Spinal cord (tissue), 10 donors: Measurements from ENCODE around the gene FOXL3. TPM values are rescaled to one million over a fixed set of nuclear protein-coding genes. Genes with fewer than 3 reads are reported as not detected.

Experiments
- DNase-seq, 6 donors: peaks; one replicate each; pipeline versions ENCODE4 v3.0.0 to v3.0.0-alpha.2; 2013 to 2015; ENCODE audit warnings: low spot score in 6 of 6, low read depth in 4 of 6
- H3K27ac ChIP-seq: one replicate; pipeline ENCODE4 v1.5.1; 2013; ENCODE audit warnings: low read depth, low read length, control low read depth
- H3K27me3 ChIP-seq: one replicate; pipeline ENCODE4 v1.6.1; 2013; ENCODE audit warnings: low read length; ENCODE audit not compliant: control insufficient read depth, insufficient read depth
- H3K36me3 ChIP-seq: one replicate; pipeline ENCODE4 v1.6.1; 2013; ENCODE audit warnings: low read length; ENCODE audit not compliant: control insufficient read depth, insufficient read depth
- H3K4me1 ChIP-seq: one replicate; pipeline ENCODE4 v1.6.1; 2013; ENCODE audit warnings: low read length; ENCODE audit not compliant: control insufficient read depth, insufficient read depth
- H3K4me3 ChIP-seq: one replicate; pipeline ENCODE4 v1.5.1; 2013; ENCODE audit warnings: low read depth, low read length, control low read depth
- H3K9me3 ChIP-seq: one replicate; pipeline ENCODE4 v1.6.1; 2013; ENCODE audit warnings: low read length; ENCODE audit not compliant: control insufficient read depth, insufficient read depth
- WGBS: methylation state at CpG from one replicate; pipeline ENCODE4 v1.1.5; 2013; ENCODE audit warnings: missing lambda C conversion rate; ENCODE audit not compliant: insufficient coverage; 5-methylcytosine and 5-hydroxymethylcytosine counted together
- polyA plus RNA-seq, 2 donors: library from polyadenylated mRNA; unstranded; fragments of 120-200 nt; gene quantifications; one replicate each; pipeline ENCODE4 v1.2.1, GENCODE V29; 2013; ENCODE audit not compliant: insufficient read length in 2 of 2
- total RNA-seq, 2 donors: library from RNA; depleted of rRNA in 1 of 2; stranded (reverse); fragments of 120-200 nt in 1 of 2; fragments of >200 nt in 1 of 2; gene quantifications; one replicate each; pipeline versions ENCODE4 v1.2.3 to v1.2.4, GENCODE V29; 2013 to 2014
- donor health status: healthy.

Gene FOXL3
- total and polyA plus RNA-seq, 4 donors, result 0.33 TPM; not detected in 3

DNA sequence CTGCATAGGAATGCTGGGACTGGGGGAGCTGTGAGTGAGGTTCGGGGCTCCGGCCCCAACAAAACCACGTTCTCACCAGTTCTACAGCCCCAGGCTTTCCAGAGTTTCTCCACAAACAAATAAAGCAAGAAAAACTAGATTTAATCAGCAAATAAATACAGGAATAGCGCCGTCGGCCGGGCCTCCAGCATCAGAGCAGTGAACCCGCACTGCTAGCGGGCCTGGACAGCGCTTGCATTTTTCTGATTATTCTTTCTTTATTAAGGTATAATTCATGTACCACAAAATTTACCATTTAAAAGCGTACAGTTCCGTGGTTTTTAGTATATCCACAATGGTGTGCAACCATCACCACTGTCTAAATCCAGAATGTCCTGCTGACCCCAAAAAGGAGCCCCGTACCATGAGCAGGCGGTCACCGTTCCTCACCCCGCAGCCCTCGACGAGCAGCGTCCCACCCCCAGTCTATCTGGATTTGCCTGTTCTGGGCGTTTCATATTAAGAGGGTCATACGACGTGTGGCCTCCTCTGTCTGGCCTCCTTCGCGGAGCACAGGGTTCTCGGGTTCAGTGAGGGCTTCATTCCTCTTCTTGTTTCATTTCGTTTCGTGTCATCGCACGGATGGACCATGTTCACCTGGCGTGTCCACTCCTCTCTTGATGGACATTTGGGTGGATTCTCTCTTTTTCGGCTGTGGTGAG lies 35.5 kb upstream of the FOXL3 start:
- H3K4me1 ChIP-seq, result peaks cover 10% of the 10 kb centered on the region

DNA sequence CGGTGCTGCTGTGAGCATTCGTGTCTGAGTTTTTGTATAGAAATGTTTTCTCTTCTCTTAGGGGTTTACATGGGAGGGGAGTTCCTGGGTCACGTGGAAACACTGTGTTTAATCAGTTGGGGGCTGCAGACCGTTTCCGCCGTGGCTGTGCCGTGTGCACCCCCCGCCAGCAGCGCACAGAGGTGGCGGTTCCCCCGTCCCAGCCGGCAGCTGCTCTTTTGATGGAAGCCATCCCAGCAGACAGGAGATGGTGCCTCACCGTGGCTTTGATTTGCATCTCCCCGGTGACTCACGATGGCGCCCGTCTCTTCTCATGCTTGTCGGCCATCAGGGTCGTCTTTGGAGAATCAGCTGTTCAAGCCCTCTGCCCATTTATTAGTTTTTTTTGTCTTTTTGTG lies 34.9 kb upstream of the FOXL3 start:
- Histone ChIP-seq H3K9me3 (no peaks in the 10 kb centered on the region), H3K36me3 (peaks cover 99% of the 10 kb centered on the region), H3K4me1 (peaks cover 6% of the 10 kb centered on the region), H3K27me3 (no peaks in the 10 kb centered on the region), H3K4me3 (no peak overlapping the region), H3K27ac (no peak overlapping the region)
- WGBS, result 83% methylated on average over 13 of the region's 19 CpGs
- no peak for DNase-seq

More for the DNA sequence above, 35.5 kb upstream of the FOXL3 start:
- no peaks in the 10 kb centered on the region for H3K9me3 ChIP-seq
- 96% methylated on average over 17 of the region's 31 CpGs for WGBS
- no peak for DNase-seq
- no peak overlapping the region for H3K27ac ChIP-seq
- no peak overlapping the region for H3K4me3 ChIP-seq
- peaks cover 99% of the 10 kb centered on the region for H3K36me3 ChIP-seq
- no peaks in the 10 kb centered on the region for H3K27me3 ChIP-seq

DNA sequence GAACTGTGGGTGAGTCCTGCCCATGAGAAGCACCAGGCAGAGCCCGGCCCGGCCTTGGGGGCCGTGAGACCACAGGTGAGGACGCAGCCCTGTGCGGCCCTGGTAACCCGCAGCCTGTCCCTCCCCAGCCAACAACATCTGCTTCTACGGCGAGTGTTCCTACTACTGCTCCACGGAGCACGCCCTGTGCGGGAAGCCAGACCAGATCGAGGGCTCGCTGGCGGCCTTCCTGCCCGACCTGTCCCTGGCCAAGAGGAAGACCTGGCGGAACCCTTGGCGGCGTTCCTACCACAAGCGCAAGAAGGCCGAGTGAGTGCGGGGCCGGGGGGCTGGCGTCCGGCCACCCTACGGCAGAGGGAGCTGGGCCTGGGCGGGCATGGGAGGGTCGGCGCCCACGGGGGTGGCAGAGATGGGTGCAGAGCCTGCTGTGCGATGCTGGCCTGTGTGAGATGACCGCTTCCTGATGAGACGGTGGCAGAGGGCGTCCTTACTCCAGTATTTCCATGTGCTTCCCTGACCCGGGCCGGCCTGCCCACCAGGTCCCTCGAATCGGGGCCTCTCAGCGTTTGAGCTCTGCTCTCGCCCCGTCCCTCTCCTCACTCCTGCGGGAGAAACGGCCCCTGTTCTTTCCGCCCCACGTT lies 34.1 kb upstream of the FOXL3 start:
- Histone ChIP-seq H3K4me1 (no peaks in the 10 kb centered on the region), H3K27me3 (no peaks in the 10 kb centered on the region), H3K36me3 (peaks cover 99% of the 10 kb centered on the region), H3K27ac (no peak overlapping the region), H3K4me3 (no peak overlapping the region), H3K9me3 (no peaks in the 10 kb centered on the region)
- 95% methylated on average over 44 of the region's 44 CpGs for WGBS
- DNase-seq, result no peak

DNA sequence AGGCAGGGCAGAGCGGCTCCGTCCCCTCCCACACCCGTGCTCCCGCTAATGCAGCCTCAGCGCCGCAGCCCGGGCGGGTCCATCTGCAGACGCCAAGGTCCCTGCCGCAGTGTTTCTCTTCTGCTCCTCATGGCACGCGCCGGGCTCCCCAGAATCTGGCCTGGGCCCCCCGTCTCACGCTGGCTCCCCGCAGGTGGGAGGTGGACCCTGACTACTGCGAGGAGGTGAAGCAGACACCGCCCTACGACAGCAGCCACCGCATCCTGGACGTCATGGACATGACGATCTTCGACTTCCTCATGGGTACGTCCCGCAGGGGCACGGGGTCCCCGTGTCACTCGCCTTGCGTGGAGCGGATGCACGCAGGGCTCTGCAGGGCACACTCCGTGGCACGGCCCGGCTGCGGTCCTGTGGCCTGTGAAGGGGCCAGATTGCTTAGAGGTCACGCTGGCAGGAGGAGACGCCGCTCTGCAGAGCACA lies 33.5 kb upstream of the FOXL3 start:
- no peak overlapping the region for H3K27ac ChIP-seq
- H3K4me1 ChIP-seq, result no peaks in the 10 kb centered on the region
- H3K9me3 ChIP-seq, result no peaks in the 10 kb centered on the region
- no peak for DNase-seq
- no peak overlapping the region for H3K4me3 ChIP-seq
- H3K36me3 ChIP-seq, result peaks cover 99% of the 10 kb centered on the region
- WGBS, result 98% methylated on average over 38 of the region's 38 CpGs
- no peaks in the 10 kb centered on the region for H3K27me3 ChIP-seq

DNA sequence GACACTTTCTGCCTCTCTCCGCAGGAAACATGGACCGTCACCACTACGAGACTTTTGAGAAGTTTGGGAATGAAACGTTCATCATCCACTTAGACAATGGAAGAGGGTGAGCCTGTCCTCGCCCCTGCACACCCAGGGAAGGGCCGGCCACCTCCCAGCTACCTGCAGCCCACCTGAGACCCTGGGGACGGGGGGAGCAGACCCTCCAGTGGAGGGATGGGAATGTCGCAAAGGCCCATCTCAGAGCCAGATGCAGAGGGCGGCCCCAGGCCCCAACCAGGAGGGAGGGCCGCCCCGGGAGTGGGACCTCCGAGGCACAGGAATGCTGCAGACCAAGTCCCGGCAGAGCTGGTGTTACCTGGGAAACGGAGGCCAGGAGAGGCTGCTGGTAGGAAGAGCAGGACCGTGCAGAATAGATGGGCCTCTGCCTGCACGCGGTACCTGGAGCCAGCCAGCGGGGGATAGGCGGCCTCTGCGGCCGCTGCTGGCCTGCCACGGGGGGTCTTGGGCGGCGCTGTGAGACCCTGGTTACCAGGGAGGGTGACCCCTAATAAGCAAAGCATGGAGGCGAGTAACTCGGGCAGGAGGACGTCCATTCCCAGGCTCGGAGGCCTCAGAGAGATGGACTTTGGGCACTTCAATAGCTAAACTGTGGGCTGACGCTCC lies 32.9 kb upstream of the FOXL3 start:
- H3K9me3 ChIP-seq, result peaks cover 3% of the 10 kb centered on the region
- 93% methylated on average over 28 of the region's 29 CpGs for WGBS
- H3K4me1 ChIP-seq, result no peaks in the 10 kb centered on the region
- H3K4me3 ChIP-seq, result no peak overlapping the region
- no peak for DNase-seq
- peaks cover 99% of the 10 kb centered on the region for H3K36me3 ChIP-seq
- no peak overlapping the region for H3K27ac ChIP-seq
- no peaks in the 10 kb centered on the region for H3K27me3 ChIP-seq

DNA sequence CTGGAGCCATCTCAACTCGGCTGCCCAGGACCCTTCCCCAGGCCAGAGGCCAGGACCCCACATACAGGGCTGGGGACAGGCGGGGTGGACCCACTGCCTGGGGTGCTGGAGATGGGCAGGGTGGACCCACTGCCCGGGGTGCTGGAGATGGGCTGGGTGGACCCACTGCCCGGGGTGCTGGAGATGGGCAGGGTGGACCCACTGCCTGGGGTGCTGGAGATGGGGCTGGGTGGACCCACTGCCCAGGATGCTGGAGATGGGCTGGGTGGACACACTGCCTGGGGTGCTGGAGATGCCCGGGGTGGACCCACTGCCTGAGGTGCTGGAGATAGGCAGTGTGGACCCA lies 32.4 kb upstream of the FOXL3 start:
- peaks cover 3% of the 10 kb centered on the region for H3K9me3 ChIP-seq
- H3K4me3 ChIP-seq, result no peak overlapping the region
- WGBS, result 75% methylated on average over 5 of the region's 5 CpGs
- no peaks in the 10 kb centered on the region for H3K27me3 ChIP-seq
- no peak for DNase-seq
- no peaks in the 10 kb centered on the region for H3K4me1 ChIP-seq
- no peak overlapping the region for H3K27ac ChIP-seq
- H3K36me3 ChIP-seq, result peaks cover 98% of the 10 kb centered on the region

DNA sequence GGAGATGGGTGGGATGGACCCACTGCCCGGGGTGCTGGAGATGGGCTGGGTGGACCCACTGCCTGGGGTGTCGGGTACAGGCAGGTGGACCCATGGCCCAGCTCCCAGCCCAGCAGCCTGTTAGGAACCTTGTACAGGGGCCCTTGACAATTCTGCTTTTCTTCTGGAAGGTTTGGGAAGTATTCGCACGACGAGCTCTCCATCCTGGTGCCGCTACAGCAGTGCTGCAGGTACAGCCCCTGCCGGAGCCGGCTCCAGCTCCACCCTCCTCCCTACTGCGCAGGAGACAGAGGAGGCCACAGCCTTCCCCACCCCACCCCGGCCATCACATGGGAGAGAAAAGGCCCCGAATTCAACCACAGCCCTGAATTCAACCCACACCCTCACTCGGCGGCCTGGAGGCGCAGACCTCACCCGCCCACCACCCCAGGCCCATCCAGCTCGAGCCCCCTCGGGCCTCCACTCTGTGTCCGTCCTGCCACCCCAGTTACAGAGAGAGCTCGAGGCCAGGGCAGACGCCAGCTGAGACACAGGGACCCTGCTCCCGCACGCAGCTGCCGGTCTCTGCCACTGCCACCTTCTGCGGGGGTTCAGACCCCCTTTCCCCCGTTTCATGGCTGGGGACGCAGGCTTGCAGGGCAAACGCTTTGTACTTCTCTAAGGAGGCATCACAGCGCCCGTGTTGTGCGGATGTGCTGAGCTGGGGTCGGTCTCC lies 31.3 kb upstream of the FOXL3 start:
- Histone ChIP-seq H3K36me3 (peaks cover 91% of the 10 kb centered on the region), H3K4me3 (no peak overlapping the region)
- 95% methylated on average over 30 of the region's 31 CpGs for WGBS

DNA sequence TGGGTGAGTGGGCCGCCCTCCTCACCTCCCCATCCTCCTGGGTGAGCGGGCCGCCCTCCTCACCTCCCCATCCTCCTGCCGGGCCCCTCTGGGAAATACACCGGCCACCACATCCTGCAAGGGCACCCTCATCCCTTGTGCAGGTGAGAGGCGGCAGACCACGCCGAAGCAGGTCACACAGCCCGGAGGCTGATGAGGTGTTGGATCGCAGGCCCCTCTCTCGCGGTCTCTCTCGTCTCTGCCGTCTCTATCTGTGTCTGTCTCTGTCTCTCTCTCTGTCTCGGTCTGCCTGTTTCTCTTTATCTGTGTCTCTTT lies 30.8 kb upstream of the FOXL3 start:
- DNase-seq, result no peak
- Histone ChIP-seq H3K36me3 (peaks cover 85% of the 10 kb centered on the region), H3K4me3 (no peak overlapping the region), H3K4me1 (no peaks in the 10 kb centered on the region), H3K27me3 (no peaks in the 10 kb centered on the region), H3K27ac (no peak overlapping the region), H3K9me3 (peaks cover 3% of the 10 kb centered on the region)
- 94% methylated on average over 14 of the region's 15 CpGs for WGBS

More for the DNA sequence above, 31.3 kb upstream of the FOXL3 start:
- H3K4me1 ChIP-seq, result no peaks in the 10 kb centered on the region
- no peak for DNase-seq
- H3K9me3 ChIP-seq, result peaks cover 3% of the 10 kb centered on the region
- no peaks in the 10 kb centered on the region for H3K27me3 ChIP-seq
- H3K27ac ChIP-seq, result no peak overlapping the region

DNA sequence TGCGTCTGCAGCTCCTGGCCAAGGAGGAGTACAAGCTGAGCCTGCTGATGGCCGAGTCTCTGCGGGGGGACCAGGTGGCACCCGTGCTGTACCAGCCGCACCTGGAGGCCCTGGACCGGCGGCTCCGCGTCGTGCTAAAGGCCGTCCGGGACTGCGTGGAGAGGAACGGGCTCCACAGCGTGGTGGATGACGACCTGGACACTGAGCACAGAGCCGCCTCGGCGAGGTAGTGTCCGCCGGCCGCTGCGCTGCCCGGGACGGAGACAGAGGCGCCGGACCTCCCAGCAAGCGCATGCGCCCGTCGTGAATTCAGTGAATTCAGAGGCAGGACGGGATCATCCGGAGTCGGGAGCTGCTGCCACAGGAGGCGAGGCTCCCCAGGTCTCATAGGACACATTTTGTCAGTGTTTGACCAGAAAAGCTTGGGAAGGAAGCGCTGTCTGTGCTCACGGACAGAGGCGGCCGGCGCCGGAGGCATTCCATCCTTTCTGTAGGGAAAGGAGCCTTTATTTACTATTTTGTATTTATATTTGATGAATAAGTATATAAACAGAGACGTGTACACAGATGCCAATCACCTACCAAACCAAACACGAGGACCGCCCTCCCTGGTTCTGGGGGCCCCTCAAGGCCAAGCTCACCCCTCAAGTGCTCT lies 30.1 kb upstream of the FOXL3 start:
- Histone ChIP-seq H3K4me1 (no peaks in the 10 kb centered on the region), H3K27me3 (no peaks in the 10 kb centered on the region), H3K27ac (no peak overlapping the region), H3K4me3 (no peak overlapping the region), H3K9me3 (peaks cover 3% of the 10 kb centered on the region), H3K36me3 (peaks cover 78% of the 10 kb centered on the region)
- no peak for DNase-seq
- 94% methylated on average over 35 of the region's 44 CpGs for WGBS
